ENCODE measurements around the gene CD8A.

- TF ChIP-seq CTCF (IDR thresholded peaks at IDR 0.05) (no peak), POLR2A (IDR thresholded peaks at IDR 0.05) (no peak)
Measured at GRCh38 chr2:86790676-86791572, at the start of gene CD8A.
